ENCODE data around the gene C1orf105. TPM values are rescaled to one million over a fixed set of nuclear protein-coding genes. Genes with fewer than 3 reads are reported as not detected.

The C1orf105 gene
- total RNA-seq, 4 donors from 2014 or later = not detected

DNA sequence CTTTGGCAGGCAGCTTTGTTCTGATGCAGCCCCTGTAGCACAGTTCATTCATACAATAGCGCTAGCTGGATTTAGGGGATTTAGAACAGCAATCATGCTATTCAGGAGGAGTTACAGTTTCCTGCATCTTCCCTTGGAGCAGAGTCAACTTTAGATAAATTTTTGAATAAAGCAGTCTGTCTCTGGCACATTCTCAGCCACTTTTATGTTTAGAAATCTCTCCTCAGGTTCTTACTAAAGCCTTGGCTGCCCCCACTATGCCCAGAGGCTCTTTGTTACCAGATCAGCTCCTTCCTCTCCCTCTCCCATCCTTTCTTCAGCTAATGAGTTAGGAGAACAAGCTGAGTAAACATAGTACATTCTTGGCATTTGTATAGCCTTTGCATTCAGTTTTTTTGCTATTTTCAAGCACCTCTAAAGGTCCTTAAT is 40.4 kb downstream of the C1orf105 start:
- WGBS, 2 donors (ENCODE audit: low coverage in 1 of 2) = 79% methylated on average over 1 of the region's 1 CpG; no CpG with 5 or more reads in 1 of the 2 donors
- Histone ChIP-seq H3K36me3 (no peaks in the 10 kb centered on the region), H3K4me1 (no peaks in the 10 kb centered on the region), H3K4me3 (no peak overlapping the region), H3K9me3 (no peaks in the 10 kb centered on the region), H3K27me3 (no peaks in the 10 kb centered on the region), H3K27ac (no peak overlapping the region)
- intact Hi-C loops (cut with DNase I; ENCODE audit: low total_unique reads) = no loop called here
- in situ Hi-C loops (cut with MboI; ENCODE audit: low pct_ligation_motif_present in 1 of 4, low pct_unique_long_range_greater_than_20kb in 1 of 4, low sequenced_read_pairs in 3 of 4) = loop anchor here (25.0 kb wide), 1 partner anchor 251 kb away; no protein-coding TSS in a partner anchor
- TF ChIP-seq POLR2A (IDR thresholded peaks at IDR 0.05) = no peak
- TF ChIP-seq, protein P1, sequence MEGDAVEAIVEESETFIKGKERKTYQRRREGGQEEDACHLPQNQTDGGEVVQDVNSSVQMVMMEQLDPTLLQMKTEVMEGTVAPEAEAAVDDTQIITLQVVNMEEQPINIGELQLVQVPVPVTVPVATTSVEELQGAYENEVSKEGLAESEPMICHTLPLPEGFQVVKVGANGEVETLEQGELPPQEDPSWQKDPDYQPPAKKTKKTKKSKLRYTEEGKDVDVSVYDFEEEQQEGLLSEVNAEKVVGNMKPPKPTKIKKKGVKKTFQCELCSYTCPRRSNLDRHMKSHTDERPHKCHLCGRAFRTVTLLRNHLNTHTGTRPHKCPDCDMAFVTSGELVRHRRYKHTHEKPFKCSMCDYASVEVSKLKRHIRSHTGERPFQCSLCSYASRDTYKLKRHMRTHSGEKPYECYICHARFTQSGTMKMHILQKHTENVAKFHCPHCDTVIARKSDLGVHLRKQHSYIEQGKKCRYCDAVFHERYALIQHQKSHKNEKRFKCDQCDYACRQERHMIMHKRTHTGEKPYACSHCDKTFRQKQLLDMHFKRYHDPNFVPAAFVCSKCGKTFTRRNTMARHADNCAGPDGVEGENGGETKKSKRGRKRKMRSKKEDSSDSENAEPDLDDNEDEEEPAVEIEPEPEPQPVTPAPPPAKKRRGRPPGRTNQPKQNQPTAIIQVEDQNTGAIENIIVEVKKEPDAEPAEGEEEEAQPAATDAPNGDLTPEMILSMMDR (IDR thresholded peaks at IDR 0.05) = no peak
- no peak for TF ChIP-seq EP300 (IDR thresholded peaks at IDR 0.05; ENCODE audit: low read depth)
- TF ChIP-seq POLR2AphosphoS5 (IDR thresholded peaks at IDR 0.05) = no peak
- DNase-seq = no peak

DNA sequence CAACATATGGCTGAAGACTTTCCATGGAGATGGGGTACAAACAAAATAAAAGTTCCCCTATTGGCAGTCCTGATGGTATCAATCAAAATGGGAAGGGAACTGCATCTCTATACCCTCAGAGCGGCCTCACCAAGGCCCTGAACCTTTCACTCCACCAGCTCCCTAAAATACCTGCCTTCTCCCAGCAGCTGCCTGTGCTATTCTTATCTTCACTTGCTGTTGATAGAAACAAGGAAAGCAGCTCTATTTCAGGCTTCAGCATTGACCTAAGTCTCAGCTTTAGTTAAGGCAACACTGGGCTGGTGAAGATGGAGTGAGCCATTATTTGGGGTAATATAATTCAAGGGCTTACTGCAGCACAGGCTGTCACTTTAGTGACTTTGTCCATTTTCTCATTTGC is 45.1 kb downstream of the C1orf105 start:
- intact Hi-C loops (cut with DNase I; ENCODE audit: low total_unique reads) = no loop called here
- Histone ChIP-seq H3K36me3 (no peaks in the 10 kb centered on the region), H3K27ac (no peak overlapping the region), H3K27me3 (no peaks in the 10 kb centered on the region), H3K4me3 (no peak overlapping the region), H3K4me1 (no peaks in the 10 kb centered on the region), H3K9me3 (no peaks in the 10 kb centered on the region)
- no peak for DNase-seq
- TF ChIP-seq POLR2AphosphoS5 (IDR thresholded peaks at IDR 0.05) = no peak
- no peak for TF ChIP-seq POLR2A (IDR thresholded peaks at IDR 0.05)
- TF ChIP-seq EP300 (IDR thresholded peaks at IDR 0.05; ENCODE audit: low read depth) = no peak
- TF ChIP-seq, protein P1 (IDR thresholded peaks at IDR 0.05) = no peak
- 86% methylated on average over 1 of the region's 1 CpG; no CpG with 5 or more reads in 1 of the 2 donors for WGBS, 2 donors (ENCODE audit: low coverage in 1 of 2)
- in situ Hi-C loops (cut with MboI; ENCODE audit: low pct_ligation_motif_present in 1 of 4, low pct_unique_long_range_greater_than_20kb in 1 of 4, low sequenced_read_pairs in 3 of 4) = loop anchor here (25.0 kb wide), 1 partner anchor 247 kb away; no protein-coding TSS in a partner anchor

DNA sequence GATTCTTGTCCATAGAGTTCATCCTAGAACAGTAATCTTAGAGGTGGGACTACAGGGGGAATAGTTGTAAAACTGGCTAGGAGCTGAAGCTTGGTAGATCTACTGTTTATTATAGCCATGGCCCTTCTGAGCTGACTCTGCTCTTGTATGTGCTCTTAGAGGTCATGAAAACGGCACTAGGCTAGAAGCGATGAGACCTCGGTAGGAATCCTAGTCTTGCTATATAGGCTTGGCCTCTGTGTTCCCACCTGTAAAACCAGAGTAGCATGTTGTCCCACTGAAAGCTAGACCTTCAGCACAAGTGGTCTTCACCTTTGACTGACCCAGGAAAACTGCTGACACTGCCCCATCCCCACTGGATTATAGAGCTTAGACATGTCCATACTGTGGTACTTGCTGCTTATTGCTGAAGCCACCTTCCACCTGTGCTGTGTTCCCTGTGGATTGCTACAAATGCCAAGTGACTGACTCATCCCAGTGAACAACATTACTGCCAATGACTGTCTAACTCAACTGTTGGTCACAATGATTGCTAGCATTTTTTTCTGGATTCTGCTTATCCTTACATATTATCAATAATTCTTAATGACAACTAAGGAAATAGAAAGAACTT is 46.4 kb downstream of the C1orf105 start:
- no peaks in the 10 kb centered on the region for H3K4me1 ChIP-seq
- intact Hi-C loops (cut with DNase I; ENCODE audit: low total_unique reads) = no loop called here
- no peak for DNase-seq
- no peaks in the 10 kb centered on the region for H3K9me3 ChIP-seq
- no peaks in the 10 kb centered on the region for H3K36me3 ChIP-seq
- H3K27me3 ChIP-seq = no peaks in the 10 kb centered on the region
- H3K4me3 ChIP-seq = no peak overlapping the region
- WGBS, 2 donors (ENCODE audit: low coverage in 1 of 2) = 80 to 90% methylated on average over 1 to 3 of the region's 3 CpGs
- no peak overlapping the region for H3K27ac ChIP-seq
- TF ChIP-seq POLR2AphosphoS5 (IDR thresholded peaks at IDR 0.05) = no peak
- TF ChIP-seq, protein P1 (IDR thresholded peaks at IDR 0.05) = no peak
- no peak for TF ChIP-seq EP300 (IDR thresholded peaks at IDR 0.05; ENCODE audit: low read depth)
- no peak for TF ChIP-seq POLR2A (IDR thresholded peaks at IDR 0.05)
- in situ Hi-C loops (cut with MboI; ENCODE audit: low pct_ligation_motif_present in 1 of 4, low pct_unique_long_range_greater_than_20kb in 1 of 4, low sequenced_read_pairs in 3 of 4) = loop anchor here (25.0 kb wide), 1 partner anchor 245 kb away; no protein-coding TSS in a partner anchor

DNA sequence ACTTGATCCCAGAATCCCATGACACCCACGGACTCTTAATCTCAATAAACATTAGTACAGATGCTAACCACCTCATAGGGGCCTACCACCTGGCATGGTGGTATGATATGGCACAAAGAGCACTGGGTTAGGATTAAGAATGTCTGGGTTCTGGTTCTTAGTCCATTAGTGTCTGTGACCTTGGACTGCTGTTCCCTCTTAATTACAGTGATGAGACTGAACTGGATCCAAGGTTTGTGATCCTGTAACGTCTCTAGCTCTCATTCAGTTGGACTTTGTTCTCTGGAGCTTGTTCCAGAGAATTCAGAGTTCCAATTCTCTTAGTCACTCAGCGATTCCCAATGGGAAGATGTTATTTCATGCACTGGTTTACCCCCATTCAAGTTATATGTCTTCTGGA is 47.0 kb downstream of the C1orf105 start:
- DNase-seq = no peak
- no peaks in the 10 kb centered on the region for H3K36me3 ChIP-seq
- in situ Hi-C loops (cut with MboI; ENCODE audit: low pct_ligation_motif_present in 1 of 4, low pct_unique_long_range_greater_than_20kb in 1 of 4, low sequenced_read_pairs in 3 of 4) (loop anchor here (25.0 kb wide), 1 partner anchor 245 kb away; no protein-coding TSS in a partner anchor), intact Hi-C loops (cut with DNase I; ENCODE audit: low total_unique reads) (no loop called here)
- H3K4me1 ChIP-seq = no peaks in the 10 kb centered on the region
- H3K27ac ChIP-seq = no peak overlapping the region
- H3K9me3 ChIP-seq = no peaks in the 10 kb centered on the region
- H3K27me3 ChIP-seq = no peaks in the 10 kb centered on the region
- no peak overlapping the region for H3K4me3 ChIP-seq
- WGBS, 2 donors (ENCODE audit: low coverage in 1 of 2) = 49 to 53% methylated on average over 2 to 3 of the region's 3 CpGs
- TF ChIP-seq EP300 (IDR thresholded peaks at IDR 0.05; ENCODE audit: low read depth) (no peak), POLR2A (IDR thresholded peaks at IDR 0.05) (no peak), POLR2AphosphoS5 (IDR thresholded peaks at IDR 0.05) (no peak)
- TF ChIP-seq, protein P1 (IDR thresholded peaks at IDR 0.05) = no peak

All from transverse colon (tissue), 4 donors.